Peyer's patch (tissue), 4 donors: Measurements from ENCODE around the gene PKD1. TPM values are rescaled to one million over a fixed set of nuclear protein-coding genes. Genes with fewer than 3 reads are reported as not detected.

ENCODE experiments used
- DNase-seq, 3 donors: peaks; one replicate each; pipeline ENCODE4 v3.0.0-alpha.2; 2017 to 2019
- H3K27ac ChIP-seq, 4 donors: fragments of 200-600 bp; sonication (generic); one replicate each; pipeline ENCODE4 v1.5.1; 2016 to 2019
- H3K27me3 ChIP-seq, 2 donors: fragments of 200-600 bp; sonication (generic); one replicate each; pipeline ENCODE4 v1.5.1; 2019
- H3K36me3 ChIP-seq, 3 donors: fragments of 200-600 bp; sonication (generic); one replicate each; pipeline ENCODE4 v1.5.1; 2016 to 2019
- H3K4me1 ChIP-seq, 4 donors: fragments of 200-600 bp; sonication (generic); one replicate each; pipeline ENCODE4 v1.5.1; 2016 to 2019
- H3K4me3 ChIP-seq, 4 donors: fragments of 200-600 bp; sonication (generic); 1 replicate in 3 of 4; 2 replicates in 1 of 4; pipeline ENCODE4 v1.5.1; 2016 to 2019; ENCODE audit warnings: mild to moderate bottlenecking in 1 of 4
- H3K9me3 ChIP-seq, 4 donors: fragments of 200-600 bp; sonication (generic); one replicate each; pipeline ENCODE4 v1.5.1; 2016 to 2019; ENCODE audit warnings: mild to moderate bottlenecking in 1 of 4
- POLR2A ChIP-seq, 2 donors: fragments of 450-650 bp; IDR thresholded peaks; one replicate each; pipeline ENCODE4 v1.5.1; 2017; ENCODE audit warnings: antibody characterized with exemption in 2 of 2, mild to moderate bottlenecking in 2 of 2, moderate library complexity in 2 of 2
- total RNA-seq, 4 donors: library from RNA; depleted of rRNA; stranded (reverse); fragments of >200 nt; gene quantifications; one replicate each; pipeline ENCODE4 v1.1.0, GENCODE V29; 2016
- TF ChIP-seq, protein P1 (sequence below), 6 experiments: fragments of 450-650 bp in 4 of 6; fragments of 200-600 bp in 2 of 6; sonication (generic) in 1 of 6; IDR thresholded peaks; one replicate each; pipeline ENCODE4 v1.5.1; 2017 to 2019; ENCODE audit warnings: antibody characterized with exemption in 6 of 6, mild to moderate bottlenecking in 3 of 6, moderate library complexity in 1 of 6

Gene PKD1
- total RNA-seq, 4 donors from 2014 or later = 64.6 to 305 (median 188) TPM

DNA sequence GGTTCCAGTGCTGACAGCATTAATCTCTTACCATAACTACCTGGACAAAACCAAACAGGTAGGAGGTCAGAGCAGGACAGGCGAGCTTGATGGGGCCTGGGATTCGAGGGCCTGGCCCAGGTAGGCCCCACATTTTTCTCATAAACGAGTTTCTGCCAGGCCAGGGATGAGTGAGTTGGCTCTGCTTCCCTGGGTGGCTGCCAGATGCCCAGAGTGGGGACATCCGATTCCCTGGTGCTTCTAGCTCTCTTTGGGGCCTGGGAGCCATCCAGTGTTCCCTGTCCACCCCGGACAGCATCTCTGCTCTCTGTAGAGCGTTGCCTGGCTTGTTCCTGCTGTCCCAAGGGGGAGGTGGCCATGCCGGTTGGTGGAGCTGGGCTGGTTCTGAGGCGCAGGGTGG lies 62.8 kb downstream of the PKD1 start:
- no peak for TF ChIP-seq POLR2A (IDR thresholded peaks at IDR 0.05)
- TF ChIP-seq, protein P1, sequence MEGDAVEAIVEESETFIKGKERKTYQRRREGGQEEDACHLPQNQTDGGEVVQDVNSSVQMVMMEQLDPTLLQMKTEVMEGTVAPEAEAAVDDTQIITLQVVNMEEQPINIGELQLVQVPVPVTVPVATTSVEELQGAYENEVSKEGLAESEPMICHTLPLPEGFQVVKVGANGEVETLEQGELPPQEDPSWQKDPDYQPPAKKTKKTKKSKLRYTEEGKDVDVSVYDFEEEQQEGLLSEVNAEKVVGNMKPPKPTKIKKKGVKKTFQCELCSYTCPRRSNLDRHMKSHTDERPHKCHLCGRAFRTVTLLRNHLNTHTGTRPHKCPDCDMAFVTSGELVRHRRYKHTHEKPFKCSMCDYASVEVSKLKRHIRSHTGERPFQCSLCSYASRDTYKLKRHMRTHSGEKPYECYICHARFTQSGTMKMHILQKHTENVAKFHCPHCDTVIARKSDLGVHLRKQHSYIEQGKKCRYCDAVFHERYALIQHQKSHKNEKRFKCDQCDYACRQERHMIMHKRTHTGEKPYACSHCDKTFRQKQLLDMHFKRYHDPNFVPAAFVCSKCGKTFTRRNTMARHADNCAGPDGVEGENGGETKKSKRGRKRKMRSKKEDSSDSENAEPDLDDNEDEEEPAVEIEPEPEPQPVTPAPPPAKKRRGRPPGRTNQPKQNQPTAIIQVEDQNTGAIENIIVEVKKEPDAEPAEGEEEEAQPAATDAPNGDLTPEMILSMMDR (IDR thresholded peaks at IDR 0.05) = no peak
- Histone ChIP-seq H3K4me3 (no peak overlapping the region), H3K36me3 (peaks cover 0 to 92% (median 0%) of the 10 kb centered on the region in 3 donors), H3K27ac (no peak overlapping the region), H3K4me1 (no peaks in the 10 kb centered on the region), H3K27me3 (no peaks in the 10 kb centered on the region), H3K9me3 (no peaks in the 10 kb centered on the region)
- no peak for DNase-seq

DNA sequence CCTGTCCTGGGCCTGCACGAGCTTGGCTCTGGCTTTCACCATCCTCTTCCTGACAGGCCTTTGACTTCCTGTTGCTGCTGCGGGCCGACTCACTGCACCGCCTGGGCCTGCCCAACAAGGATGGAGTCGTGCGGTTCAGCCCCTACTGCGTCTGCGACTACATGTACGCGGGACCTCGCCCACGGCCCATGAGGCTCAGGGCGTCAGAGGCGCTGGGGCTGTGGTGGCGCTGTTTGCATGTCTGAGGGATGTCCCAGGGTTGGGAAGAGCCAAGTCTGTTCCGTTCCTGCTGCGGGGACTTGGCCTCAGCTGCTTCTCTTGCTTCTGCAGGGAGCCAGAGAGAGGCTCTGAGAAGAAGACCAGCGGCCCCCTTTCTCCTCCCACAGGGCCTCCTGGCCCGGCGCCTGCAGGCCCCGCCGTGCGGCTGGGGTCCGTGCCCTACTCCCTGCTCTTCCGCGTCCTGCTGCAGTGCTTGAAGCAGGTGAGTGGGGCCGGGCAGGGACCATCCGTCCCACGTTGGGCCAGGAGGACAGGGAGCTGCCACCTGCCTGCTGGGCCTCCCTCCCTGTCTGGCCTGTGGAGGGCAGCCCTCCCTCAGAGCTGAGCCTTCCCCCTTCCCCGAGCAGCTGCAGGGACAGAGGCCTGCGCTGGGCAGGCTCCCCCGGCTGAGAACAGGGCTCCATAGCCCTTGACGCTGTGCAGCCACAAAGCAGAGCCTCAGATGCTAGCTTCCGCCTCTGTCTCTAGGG lies 64.1 kb downstream of the PKD1 start:
- H3K36me3 ChIP-seq = peaks cover 0 to 92% (median 0%) of the 10 kb centered on the region in 3 donors
- DNase-seq = no peak
- H3K4me1 ChIP-seq = no peaks in the 10 kb centered on the region
- no peak overlapping the region for H3K27ac ChIP-seq
- H3K4me3 ChIP-seq = no peak overlapping the region
- no peaks in the 10 kb centered on the region for H3K9me3 ChIP-seq
- TF ChIP-seq, protein P1 (IDR thresholded peaks at IDR 0.05) = no peak
- TF ChIP-seq POLR2A (IDR thresholded peaks at IDR 0.05) = no peak
- no peaks in the 10 kb centered on the region for H3K27me3 ChIP-seq

DNA sequence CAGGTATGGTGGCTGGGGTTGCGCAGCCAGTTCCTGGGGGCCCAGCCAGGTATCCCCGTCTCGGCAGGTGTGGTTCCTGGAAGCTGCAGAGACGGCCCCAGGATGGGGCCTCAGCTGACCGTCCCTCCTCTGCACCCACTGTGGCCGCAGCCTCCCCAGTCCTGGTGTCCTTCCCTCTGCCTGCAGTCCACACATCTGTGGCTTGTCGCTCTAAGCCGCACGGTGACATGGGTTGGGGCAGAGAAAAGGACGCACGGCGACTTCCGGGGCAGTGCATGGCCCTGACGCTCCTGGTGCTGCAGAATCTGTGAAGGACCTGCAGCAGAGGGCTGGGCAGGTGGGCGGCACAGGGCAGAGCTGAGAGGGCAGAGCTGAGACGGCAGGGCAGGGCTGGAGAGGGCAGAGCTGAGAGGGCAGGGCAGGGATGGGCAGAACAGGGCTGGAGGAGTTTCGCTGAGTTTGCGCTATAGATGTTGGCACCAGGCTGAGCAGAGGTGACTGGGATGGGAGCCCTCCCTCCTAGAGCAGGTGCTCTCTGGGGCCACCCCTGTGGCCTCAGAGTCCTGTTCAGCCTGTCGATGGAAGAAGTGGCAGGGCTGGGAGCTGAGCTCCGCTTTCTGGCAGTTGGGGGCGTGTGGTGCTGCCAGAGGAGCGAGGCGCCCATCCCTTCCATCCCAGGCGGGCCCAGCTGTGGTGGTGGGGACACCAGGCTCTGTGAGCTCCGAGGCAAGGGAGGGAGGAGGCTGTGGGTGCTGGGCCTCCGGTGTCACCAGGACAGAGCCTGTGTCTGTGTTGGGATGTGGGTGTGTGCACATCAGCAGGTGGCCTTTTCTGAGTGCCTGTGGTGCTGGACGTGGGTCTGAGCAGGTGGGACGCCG lies 64.9 kb downstream of the PKD1 start:
- no peaks in the 10 kb centered on the region for H3K4me1 ChIP-seq
- no peaks in the 10 kb centered on the region for H3K9me3 ChIP-seq
- H3K27ac ChIP-seq = no peak overlapping the region
- no peak overlapping the region for H3K4me3 ChIP-seq
- peaks cover 0 to 92% (median 0%) of the 10 kb centered on the region in 3 donors for H3K36me3 ChIP-seq
- no peaks in the 10 kb centered on the region for H3K27me3 ChIP-seq
- no peak for DNase-seq
- TF ChIP-seq, protein P1 (IDR thresholded peaks at IDR 0.05) = no peak
- TF ChIP-seq POLR2A (IDR thresholded peaks at IDR 0.05) = no peak

DNA sequence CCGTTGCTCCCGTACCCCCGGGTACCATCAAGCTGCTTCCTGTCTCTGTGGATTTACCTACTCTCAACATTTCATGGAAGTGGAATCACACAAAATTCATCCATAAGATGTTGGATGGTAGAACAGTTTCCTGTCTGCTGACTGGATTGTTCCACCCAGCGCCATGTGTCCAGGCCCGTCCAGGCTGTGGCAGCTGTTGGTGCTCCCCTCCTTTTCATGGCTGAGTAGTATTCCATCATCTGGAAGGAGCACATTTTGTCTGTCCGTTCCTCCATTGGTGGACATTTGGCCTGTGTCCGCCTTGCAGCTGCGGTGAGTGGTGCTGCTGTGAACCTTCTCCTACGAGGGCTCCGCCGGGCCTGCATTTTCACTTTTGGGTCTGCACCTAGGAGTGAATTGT lies 69.6 kb downstream of the PKD1 start:
- Histone ChIP-seq H3K4me3 (no peak overlapping the region), H3K36me3 (peaks cover 0 to 93% (median 0%) of the 10 kb centered on the region in 3 donors), H3K27me3 (no peaks in the 10 kb centered on the region), H3K4me1 (no peaks in the 10 kb centered on the region), H3K27ac (no peak overlapping the region), H3K9me3 (no peaks in the 10 kb centered on the region)
- no peak for DNase-seq
- no peak for TF ChIP-seq POLR2A (IDR thresholded peaks at IDR 0.05)
- TF ChIP-seq, protein P1 (IDR thresholded peaks at IDR 0.05) = no peak

DNA sequence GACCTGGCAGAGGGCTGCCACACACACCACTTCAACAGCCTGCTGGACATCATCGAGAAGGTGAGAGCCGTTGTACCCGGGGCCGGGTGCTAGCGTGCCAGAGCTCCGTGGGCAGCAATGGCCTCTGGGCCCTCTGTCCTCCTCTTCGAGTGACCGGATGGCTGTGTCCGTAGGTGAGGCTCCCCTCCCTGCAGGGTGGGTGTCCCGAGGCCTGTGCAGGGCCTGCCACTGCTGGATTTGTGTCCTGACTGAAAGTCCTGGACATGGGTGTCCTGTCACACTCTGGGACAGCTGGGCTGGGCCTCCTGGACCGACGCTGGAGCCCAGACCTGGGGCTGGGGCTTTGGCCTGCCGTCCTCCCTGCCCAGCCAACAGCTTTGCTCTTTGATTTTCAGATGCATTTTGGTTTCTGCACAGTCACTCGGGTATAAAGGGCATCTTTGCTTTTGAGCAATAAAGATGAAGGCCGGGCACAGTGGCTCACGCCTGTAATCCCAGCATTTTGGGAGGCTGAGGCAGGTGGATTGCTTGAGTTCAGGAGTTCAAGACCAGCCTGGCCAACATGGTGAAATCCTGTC lies 71.2 kb downstream of the PKD1 start:
- peaks cover 0 to 93% (median 0%) of the 10 kb centered on the region in 3 donors for H3K36me3 ChIP-seq
- no peaks in the 10 kb centered on the region for H3K9me3 ChIP-seq
- no peak overlapping the region for H3K27ac ChIP-seq
- H3K4me1 ChIP-seq = no peaks in the 10 kb centered on the region
- H3K27me3 ChIP-seq = no peaks in the 10 kb centered on the region
- no peak overlapping the region for H3K4me3 ChIP-seq
- DNase-seq = no peak
- TF ChIP-seq, protein P1 (IDR thresholded peaks at IDR 0.05) = no peak
- no peak for TF ChIP-seq POLR2A (IDR thresholded peaks at IDR 0.05)
